AG10803 (cell line): ENCODE data around the gene HMGCLL1.

Experiments
- DNase-seq: peaks from one replicate; pipeline ENCODE4 v3.0.0; 2010; ENCODE audit warnings: low read depth
- H3K4me3 ChIP-seq: 2 replicates; pipeline ENCODE4 v1.5.1; 2011; ENCODE audit warnings: mild to moderate bottlenecking, low read length, control low read depth
- CTCF ChIP-seq: conservative IDR thresholded peaks from 2 replicates; pipeline ENCODE4 v1.5.1; 2011; ENCODE audit warnings: mild to moderate bottlenecking, low read length, control low read depth, inconsistent platforms

HMGCLL1 gene

GRCh38 chr6:55388211-55388610 is 190.8 kb downstream of the HMGCLL1 start:
- no peak for DNase-seq
- no peak overlapping the region for H3K4me3 ChIP-seq
- TF ChIP-seq CTCF, result no peak
